AG09319 (cell line): ENCODE results near the gene CDC42EP1.

ENCODE experiments used
- DNase-seq: peaks from one replicate; pipeline ENCODE4 v3.0.0-alpha.2; 2010; ENCODE audit warnings: low read depth; ENCODE audit errors: extremely low read depth
- CTCF ChIP-seq: IDR thresholded peaks from 2 replicates; pipeline ENCODE4 v1.5.1; 2011; ENCODE audit warnings: low read depth, mild to moderate bottlenecking, inconsistent platforms, low read length, moderate library complexity

The CDC42EP1 gene

GRCh38 chr22:37559901-37560607 lies at the start of gene CDC42EP1:
Gene CDC42EP1, plus strand, starts transcription at chr22:37560480. Its CDS starts 5,870 bp downstream, at chr22:37566350.
- no peak for TF ChIP-seq CTCF
- DNase-seq = peak; percentile 27

- no peak for TF ChIP-seq CTCF
- DNase-seq = no peak
Measured at GRCh38 chr22:37511395-37512104, 48.7 kb upstream of the CDC42EP1 start.

- TF ChIP-seq CTCF = no peak
- no peak for DNase-seq
Measured at GRCh38 chr22:37514526-37515051, 45.7 kb upstream of the CDC42EP1 start.

- TF ChIP-seq CTCF = no peak
- DNase-seq = no peak
Measured at GRCh38 chr22:37515901-37516300, 44.4 kb upstream of the CDC42EP1 start.

GRCh38 chr22:37516456-37516855 lies 43.8 kb upstream of the CDC42EP1 start:
- DNase-seq = no peak
- no peak for TF ChIP-seq CTCF

GRCh38 chr22:37517826-37518450 lies 42.3 kb upstream of the CDC42EP1 start:
- no peak for TF ChIP-seq CTCF
- no peak for DNase-seq
